Right lobe of liver (tissue), 4 donors: ENCODE data around the gene DHDDS.

ENCODE experiments used
- CTCF ChIP-seq, 4 donors: fragments of 200-600 bp in 3 of 4; fragments of 450-650 bp in 1 of 4; IDR thresholded peaks; one replicate each; pipeline versions ENCODE4 v1.5.1 to v1.8.0; 2016 to 2022; ENCODE audit warnings: antibody characterized with exemption in 4 of 4, mild to moderate bottlenecking in 2 of 4
- POLR2A ChIP-seq: fragments of 450-650 bp; IDR thresholded peaks from one replicate; pipeline ENCODE4 v1.6.1; 2017; ENCODE audit warnings: antibody characterized with exemption, mild to moderate bottlenecking
- donor health status: DM: no; HTN: no; CAD: no.
- donor health status: DM: no; HTN: no; CAD: no.
- donor health status: DM: no; HTN: yes; CAD: no.

DNA sequence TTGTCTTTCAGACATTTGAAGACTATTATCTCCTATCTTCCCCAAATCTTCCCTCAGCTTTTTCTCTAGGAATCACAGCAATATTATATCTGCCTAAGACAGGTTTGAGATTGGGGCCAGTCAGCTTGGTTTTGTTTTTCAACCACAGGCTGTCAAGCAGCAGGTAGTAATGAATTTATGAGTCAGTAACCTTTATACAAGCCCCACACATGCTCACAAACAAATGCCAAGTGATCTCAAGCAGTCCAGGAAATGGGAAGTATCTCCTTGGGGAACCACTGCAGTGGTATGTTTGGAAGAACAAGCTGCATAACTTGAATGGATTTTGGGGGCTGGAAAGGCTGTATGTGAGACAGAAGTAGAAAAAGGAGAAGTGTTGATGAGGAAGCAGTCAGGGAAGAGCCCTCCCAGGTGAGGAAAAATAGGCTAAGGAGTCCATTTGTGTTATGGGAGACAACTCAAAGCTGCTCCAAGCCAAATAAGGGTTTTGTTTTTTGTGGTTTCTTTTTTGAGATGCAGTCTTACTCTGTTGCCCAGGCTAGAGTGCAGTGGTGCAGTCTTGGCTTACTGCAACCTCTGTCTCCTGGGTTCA, 2.1 kb downstream of the DHDDS start:
- TF ChIP-seq CTCF (IDR thresholded peaks at IDR 0.05) (no peak), POLR2A (no peak)
